NB4 (cell line): ENCODE measurements around the gene RTCB.

Experiments used
- POLR2A ChIP-seq: IDR thresholded peaks from 2 replicates; pipeline ENCODE4 v1.6.1; 2011; ENCODE audit warnings: mild to moderate bottlenecking; ENCODE audit not compliant: insufficient read length; ENCODE audit errors: extremely low read depth
- TF ChIP-seq, protein P1 (sequence below): IDR thresholded peaks from one replicate; pipeline ENCODE4 v1.5.1; 2012; ENCODE audit warnings: low read depth, low read length
- TF ChIP-seq, protein P2 (sequence below): IDR thresholded peaks from 2 replicates; pipeline ENCODE4 v1.6.1; 2011; ENCODE audit warnings: low read depth, low read length

DNA sequence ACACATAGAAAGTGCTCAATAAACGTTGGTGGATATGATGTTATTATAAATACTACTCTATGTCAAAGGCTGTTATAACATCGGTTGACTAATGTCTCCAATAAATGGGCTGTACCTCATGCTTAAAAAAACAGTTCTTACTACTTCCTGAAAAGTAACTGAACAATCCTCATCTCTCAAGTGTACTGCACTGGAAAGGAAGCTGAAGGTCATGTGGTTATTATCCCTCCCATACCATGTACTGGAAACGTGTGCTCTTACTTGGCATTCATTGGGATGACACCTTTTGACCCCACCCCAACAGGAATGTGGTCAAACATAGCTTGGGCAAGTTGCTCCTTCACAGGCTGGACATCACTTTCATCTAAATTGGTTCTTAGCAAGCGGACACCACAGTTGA, 10.6 kb downstream of the RTCB start:
- TF ChIP-seq, protein P1, sequence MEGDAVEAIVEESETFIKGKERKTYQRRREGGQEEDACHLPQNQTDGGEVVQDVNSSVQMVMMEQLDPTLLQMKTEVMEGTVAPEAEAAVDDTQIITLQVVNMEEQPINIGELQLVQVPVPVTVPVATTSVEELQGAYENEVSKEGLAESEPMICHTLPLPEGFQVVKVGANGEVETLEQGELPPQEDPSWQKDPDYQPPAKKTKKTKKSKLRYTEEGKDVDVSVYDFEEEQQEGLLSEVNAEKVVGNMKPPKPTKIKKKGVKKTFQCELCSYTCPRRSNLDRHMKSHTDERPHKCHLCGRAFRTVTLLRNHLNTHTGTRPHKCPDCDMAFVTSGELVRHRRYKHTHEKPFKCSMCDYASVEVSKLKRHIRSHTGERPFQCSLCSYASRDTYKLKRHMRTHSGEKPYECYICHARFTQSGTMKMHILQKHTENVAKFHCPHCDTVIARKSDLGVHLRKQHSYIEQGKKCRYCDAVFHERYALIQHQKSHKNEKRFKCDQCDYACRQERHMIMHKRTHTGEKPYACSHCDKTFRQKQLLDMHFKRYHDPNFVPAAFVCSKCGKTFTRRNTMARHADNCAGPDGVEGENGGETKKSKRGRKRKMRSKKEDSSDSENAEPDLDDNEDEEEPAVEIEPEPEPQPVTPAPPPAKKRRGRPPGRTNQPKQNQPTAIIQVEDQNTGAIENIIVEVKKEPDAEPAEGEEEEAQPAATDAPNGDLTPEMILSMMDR, result no peak
- TF ChIP-seq, protein P2, sequence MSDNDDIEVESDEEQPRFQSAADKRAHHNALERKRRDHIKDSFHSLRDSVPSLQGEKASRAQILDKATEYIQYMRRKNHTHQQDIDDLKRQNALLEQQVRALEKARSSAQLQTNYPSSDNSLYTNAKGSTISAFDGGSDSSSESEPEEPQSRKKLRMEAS, result no peak
- no peak for TF ChIP-seq POLR2A
